Activated CD8-positive, alpha-beta T cell treated with anti-CD3 and anti-CD28 coated beads for 36 hours (primary cell): ENCODE results near the gene NDUFB4. TPM values are rescaled to one million over a fixed set of nuclear protein-coding genes. Genes with fewer than 3 reads are reported as not detected.

Experiments
- ATAC-seq: fragments of 200-7000 bp; cut with Tn5 transposase; one replicate; pipeline ENCODE4 v1.10.0; 2021; ENCODE audit warnings: mild to moderate bottlenecking, moderate library complexity
- CTCF ChIA-PET: fragments of 350-600 bp; sonication (Branson Sonifier 250); formaldehyde crosslinking; loops from one replicate; lab custom pipeline; 2021; ENCODE audit warnings: antibody characterized with exemption; lab: Charles Lee
- POLR2A ChIA-PET: fragments of 350-600 bp; sonication (Branson Sonifier 250); formaldehyde crosslinking; loops from one replicate; lab custom pipeline; 2021; ENCODE audit warnings: antibody characterized with exemption; lab: Charles Lee
- DNase-seq: peaks from one replicate; pipeline ENCODE4 v3.0.0-alpha.2; 2020
- H3K27ac Mint-ChIP-seq: one replicate; pipeline ENCODE4 v1.8.0; 2021; ENCODE audit warnings: mild to moderate bottlenecking, mixed read lengths
- H3K27me3 Mint-ChIP-seq: one replicate; pipeline ENCODE4 v1.8.0; 2021; ENCODE audit warnings: mixed read lengths
- H3K36me3 Mint-ChIP-seq: one replicate; pipeline ENCODE4 v1.8.0; 2021; ENCODE audit warnings: low read depth, mixed read lengths
- H3K4me1 Mint-ChIP-seq: one replicate; pipeline ENCODE4 v1.8.0; 2021; ENCODE audit warnings: low read depth, mixed read lengths
- H3K4me3 Mint-ChIP-seq: one replicate; pipeline ENCODE4 v1.8.0; 2021; ENCODE audit warnings: mild to moderate bottlenecking, moderate library complexity, mixed read lengths
- H3K9me3 Mint-ChIP-seq: one replicate; pipeline ENCODE4 v1.8.0; 2021; ENCODE audit warnings: mixed read lengths
- CTCF ChIP-seq: fragments of 200-600 bp; IDR thresholded peaks from one replicate; pipeline ENCODE4 v1.8.0; 2022; ENCODE audit warnings: antibody characterized with exemption, mild to moderate bottlenecking
- intact Hi-C: fragments of 100-400 bp; cut with micrococcal nuclease; formaldehyde crosslinking; loops from one replicate; pipeline ENCODE4 v1.10.0; 2022
- total RNA-seq, 2 experiments: library from RNA; stranded (reverse); gene quantifications; one replicate each; pipeline ENCODE4 v1.2.3, GENCODE V29; 2021

The NDUFB4 gene
- total RNA-seq, 2 experiments from 2014 or later: 147 to 162 TPM

- DNase-seq (no peak), ATAC-seq (no peak)
- CTCF ChIA-PET: no interaction called here
- no peak overlapping the region for H3K27ac Mint-ChIP-seq
- no peak for TF ChIP-seq CTCF
- H3K4me3 Mint-ChIP-seq: no peak overlapping the region
- POLR2A ChIA-PET: no interaction called here
- H3K36me3 Mint-ChIP-seq: no peaks in the 10 kb centered on the region
- intact Hi-C loops: no loop called here
- no peaks in the 10 kb centered on the region for H3K4me1 Mint-ChIP-seq
- H3K9me3 Mint-ChIP-seq: no peaks in the 10 kb centered on the region
- no peaks in the 10 kb centered on the region for H3K27me3 Mint-ChIP-seq
Observed at GRCh38 chr3:120649830-120650233, 53.7 kb downstream of the NDUFB4 start.

GRCh38 chr3:120650311-120650710 is 54.2 kb downstream of the NDUFB4 start:
- H3K36me3 Mint-ChIP-seq: no peaks in the 10 kb centered on the region
- no peak overlapping the region for H3K27ac Mint-ChIP-seq
- ChIA-PET CTCF (no interaction called here), POLR2A (no interaction called here)
- no peak for TF ChIP-seq CTCF
- no peaks in the 10 kb centered on the region for H3K9me3 Mint-ChIP-seq
- H3K4me3 Mint-ChIP-seq: no peak overlapping the region
- DNase-seq: no peak
- intact Hi-C loops: no loop called here
- no peaks in the 10 kb centered on the region for H3K4me1 Mint-ChIP-seq
- no peaks in the 10 kb centered on the region for H3K27me3 Mint-ChIP-seq
- ATAC-seq: no peak

Other genes with a start within 250 kb of the NDUFB4 start
- 10 to 100 TPM; 29.1 to 30.7 TPM for gene LRRC58, start 247.0 kb upstream of the NDUFB4 start, total RNA-seq
- gene FSTL1, start 145.3 kb upstream of the NDUFB4 start, total RNA-seq: 1 to 10 TPM; 1.0 to 2.9 TPM
- under 1 TPM; 0.16 to 0.78 TPM for gene HGD, start 85.9 kb downstream of the NDUFB4 start, total RNA-seq
- 10 to 100 TPM; 28.8 to 37.1 TPM for gene RABL3, start 146.2 kb downstream of the NDUFB4 start, total RNA-seq
- 10 to 100 TPM; 25.2 to 25.9 TPM for gene GTF2E1, start 146.4 kb downstream of the NDUFB4 start, total RNA-seq